DMS 273 (cell line): Measurements from ENCODE around the gene PALM3.
"Not testable (repeated sequence)": the region's sequence is repeated elsewhere in the genome, so short reads cannot be mapped to it uniquely, and the experiment has no call there.

Source experiments
- DNase-seq: peaks from one replicate; lab custom pipeline; 2025; ENCODE audit not compliant: unreplicated experiment; lab: John Stamatoyannopoulos, UW

The PALM3 gene

DNA sequence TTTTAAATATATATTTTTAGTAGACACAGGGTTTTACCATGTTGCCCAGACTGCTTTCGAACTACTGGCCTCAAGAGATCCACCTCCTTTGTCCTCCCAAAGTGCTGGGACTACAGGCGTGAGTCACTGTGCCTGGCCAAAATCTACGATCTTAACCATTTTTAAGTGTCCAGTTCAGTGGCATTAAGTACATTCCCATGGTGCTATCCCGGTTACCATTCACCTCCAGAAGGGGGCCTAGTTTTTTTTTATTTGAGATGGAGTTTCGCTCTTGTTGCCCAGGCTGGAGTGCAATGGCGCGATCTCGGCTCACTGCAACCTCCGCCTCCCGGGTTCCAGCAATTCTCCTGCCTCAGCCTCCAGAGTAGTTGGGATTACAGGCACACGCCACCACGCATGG is 26.7 kb downstream of the PALM3 start:
- peak; percentile 24 for DNase-seq

DNA sequence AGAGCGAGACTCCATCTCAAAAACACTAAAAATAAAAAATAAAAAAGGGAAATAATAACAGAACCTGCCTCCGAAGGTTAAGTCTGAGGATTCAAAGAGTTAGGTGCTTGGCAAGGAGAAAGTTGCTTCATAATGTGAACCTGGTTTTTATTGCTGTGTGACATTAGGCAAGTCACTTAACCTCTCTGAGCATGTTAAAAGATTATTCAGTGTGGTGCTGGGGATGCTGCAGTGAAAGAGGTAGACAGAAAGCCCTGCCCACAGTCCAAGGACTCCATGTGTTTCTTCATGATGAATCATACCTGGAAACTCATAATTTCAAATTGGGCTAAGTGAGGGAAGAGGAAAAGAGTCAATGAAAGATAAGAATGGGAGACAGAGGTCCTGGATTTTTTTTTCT is 27.9 kb downstream of the PALM3 start:
- no peak for DNase-seq

DNA sequence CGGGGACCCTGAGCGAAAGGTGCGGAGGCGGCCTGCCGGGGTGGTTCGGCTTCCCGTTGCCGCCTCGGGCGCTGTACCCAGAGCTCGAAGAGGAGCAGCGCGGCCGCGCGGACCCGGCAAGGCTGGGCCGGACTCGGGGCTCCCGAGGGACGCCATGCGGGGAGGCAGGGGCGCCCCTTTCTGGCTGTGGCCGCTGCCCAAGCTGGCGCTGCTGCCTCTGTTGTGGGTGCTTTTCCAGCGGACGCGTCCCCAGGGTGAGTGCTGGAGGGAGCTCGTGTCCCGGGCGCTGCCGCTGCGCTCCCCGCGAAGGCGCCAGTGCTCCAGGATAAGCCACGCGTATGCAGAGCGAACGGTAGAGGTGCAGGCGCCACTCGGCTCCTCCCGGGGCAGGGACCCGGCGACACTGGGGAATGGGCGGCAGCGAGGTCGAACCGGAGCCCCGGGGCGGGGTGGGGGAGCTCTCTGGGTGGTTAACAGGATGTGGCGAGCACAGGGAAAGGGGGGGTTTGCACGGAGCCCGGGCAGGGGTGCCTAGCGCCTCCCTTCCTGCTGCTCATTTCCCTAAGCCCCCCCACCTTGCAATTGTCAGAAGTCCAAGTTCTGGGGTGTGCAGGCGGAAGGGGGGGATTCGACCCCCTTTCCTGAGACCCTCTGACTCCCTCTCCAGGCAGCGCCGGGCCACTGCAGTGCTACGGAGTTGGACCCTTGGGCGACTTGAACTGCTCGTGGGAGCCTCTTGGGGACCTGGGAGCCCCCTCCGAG is 30.0 kb downstream of the PALM3 start, which contains the start of gene IL27RA:
Gene IL27RA, plus strand, starts transcription at position 44 of the 762 bp plus-strand sequence. Its CDS starts 111 bp downstream, at position 155.
- peak; percentile 78 for DNase-seq

DNA sequence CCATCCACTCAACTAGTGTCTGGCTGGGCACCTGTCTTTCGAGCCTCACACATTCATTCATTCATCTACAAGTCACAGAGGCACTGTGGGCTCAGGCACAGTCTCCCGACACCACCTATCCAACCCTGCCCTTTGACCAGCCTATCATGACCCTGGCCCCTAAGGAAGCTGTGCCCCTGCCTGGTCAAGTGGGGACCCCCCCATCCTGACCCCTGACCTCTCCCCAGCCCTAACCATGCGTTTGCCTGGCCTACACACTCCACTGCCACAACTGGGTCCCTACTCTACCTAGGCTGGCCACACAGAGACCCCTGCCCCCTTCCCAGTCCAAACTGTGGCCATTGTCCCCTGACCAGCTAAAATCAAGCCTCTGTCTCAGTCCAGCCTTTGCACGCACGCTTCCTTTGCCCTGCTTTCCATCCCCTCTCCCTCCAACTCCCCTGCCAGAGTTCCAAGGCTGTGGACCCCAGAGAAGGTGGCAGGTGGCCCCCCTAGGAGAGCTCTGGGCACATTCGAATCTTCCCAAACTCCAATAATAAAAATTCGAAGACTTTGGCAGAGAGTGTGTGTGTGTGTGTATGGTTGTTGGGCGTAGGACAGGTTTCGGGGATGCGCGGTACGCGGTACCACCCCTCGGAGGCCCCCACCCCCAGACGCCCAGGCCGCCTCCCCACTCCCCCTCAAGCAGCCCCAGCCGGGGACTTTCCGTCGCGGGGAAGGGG is 30.7 kb downstream of the PALM3 start:
- DNase-seq = no peak

DNA sequence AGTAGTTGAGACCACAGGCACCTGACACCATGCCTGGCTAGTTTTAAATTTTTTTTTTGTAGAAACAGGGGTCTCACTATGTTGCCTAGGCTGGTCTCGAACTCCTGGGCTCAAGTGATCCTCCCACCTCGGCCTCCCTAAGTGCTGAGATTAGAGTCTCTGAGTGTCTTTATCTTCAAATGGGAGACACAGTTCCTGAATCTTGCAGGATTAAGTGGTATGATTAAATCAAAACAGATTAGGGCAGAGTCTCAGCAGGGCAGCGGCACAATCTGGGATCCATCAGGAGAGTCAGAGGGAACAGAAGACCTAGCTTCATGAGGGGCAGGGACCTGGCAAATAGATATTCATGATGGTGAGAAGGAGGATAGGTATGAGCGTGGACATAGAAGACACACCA is 33.0 kb downstream of the PALM3 start:
- DNase-seq = no peak

DNA sequence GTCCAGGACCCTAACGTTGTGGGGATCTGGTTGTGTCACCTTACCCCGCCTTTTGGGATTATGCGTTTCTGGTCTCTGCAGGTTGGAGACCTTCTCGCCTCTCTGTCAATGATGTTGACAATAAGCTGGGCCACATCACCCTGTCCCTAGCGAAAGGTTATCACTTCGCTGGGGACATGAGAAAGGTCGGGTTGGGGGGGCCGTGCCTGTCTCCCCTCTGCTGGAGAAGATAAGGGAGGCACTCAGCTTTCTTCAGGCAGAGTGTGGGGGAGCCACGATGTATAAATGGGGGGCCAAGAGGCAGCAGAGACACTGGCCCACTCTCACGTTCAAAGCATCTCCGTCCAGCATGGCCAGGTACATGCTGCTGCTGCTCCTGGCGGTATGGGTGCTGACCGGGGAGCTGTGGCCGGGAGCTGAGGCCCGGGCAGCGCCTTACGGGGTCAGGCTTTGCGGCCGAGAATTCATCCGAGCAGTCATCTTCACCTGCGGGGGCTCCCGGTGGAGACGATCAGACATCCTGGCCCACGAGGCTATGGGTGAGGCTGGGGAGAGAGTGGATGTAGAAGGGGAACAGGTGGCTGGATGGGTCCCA is 33.9 kb downstream of the PALM3 start, which contains the start of gene RLN3:
Gene RLN3, plus strand, starts transcription at position 293 of the 595 bp plus-strand sequence. Its CDS starts 57 bp downstream, at position 350.
- DNase-seq = no peak

DNA sequence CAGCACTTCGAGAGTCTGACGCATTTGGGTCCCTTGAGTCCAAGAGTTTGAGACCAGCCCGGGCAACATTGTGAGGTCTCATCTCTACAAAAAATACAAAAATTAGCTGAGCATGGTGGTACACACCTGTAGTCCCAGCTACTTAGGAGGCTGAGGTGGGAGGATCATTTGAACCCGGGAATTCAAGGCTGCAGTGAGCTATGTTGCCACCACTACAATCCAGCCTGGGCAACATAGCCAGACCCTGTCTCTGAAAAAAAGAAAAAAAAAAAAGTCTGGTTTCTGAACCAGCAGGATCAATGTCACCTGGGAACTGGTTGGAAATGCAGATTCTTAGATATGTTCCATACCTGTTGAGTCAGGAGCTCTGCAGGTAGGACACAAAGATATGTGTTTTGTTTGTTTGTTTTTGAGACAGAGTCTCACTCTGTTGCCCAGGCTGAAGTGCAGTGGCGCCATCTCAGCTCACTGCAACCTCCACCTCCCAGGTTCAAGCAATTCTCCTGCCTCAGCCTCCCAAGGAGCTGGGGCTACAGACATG is 35.2 kb downstream of the PALM3 start:
- DNase-seq = not testable (repeated sequence)

DNA sequence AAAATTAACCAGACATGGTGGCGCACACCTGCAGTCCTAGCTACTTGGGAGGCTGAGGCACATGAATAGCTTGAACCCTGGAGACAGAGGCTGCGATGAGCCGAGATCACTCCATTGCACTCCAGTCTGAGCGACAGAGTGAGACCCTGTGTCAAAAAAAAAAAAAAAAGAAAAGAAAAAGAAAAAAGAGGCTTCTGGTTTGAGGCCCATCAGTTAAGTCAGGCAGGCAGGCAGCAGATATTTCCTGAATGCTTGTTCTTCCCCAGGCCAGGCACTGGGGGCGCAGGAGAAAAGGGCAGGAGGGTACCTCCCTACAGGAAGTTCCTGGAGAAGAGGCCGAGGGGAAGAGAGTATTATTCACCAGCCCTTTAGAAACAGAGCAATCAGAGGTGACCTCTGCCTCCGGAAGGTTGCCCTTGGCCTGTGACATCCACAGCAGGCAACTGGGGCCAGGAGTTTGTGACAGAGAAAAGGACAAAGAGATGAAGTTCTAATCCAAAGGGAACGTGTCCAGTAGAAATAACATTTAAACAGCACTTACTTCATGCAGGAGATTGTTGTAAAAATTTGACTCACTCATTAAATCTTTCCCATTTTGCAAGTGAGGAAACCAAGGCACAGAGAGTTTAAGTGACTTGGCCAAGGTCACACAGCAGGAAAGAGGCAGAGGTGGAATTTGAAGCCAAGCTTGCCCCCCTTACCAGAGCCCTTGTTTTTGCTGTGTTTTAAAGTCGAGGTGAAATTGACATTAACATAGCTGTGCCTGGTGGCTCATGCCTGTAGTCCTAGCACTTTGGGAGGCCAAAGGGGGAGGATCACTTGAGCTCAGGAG is 38.3 kb downstream of the PALM3 start:
- DNase-seq = peak; percentile 76

DNA sequence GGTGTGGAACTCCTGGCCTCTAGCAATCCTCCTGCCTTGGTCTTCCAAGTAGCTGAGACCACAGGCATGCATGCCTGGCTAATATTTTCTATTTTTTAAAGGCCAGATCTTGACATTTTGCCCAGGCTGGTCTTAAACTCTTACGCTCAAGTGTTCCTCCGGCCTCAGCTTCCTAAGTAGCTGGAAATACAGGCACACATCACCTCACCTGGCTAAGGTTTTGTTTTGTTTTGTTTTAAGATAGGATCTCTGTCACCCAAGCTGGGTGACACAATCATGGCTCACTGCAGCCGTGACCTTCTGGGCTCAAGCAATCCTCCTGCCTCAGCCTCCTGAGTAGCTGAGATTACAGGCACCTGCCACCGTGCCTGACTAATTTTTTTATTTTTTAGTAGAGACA is 39.4 kb downstream of the PALM3 start:
- no peak for DNase-seq

DNA sequence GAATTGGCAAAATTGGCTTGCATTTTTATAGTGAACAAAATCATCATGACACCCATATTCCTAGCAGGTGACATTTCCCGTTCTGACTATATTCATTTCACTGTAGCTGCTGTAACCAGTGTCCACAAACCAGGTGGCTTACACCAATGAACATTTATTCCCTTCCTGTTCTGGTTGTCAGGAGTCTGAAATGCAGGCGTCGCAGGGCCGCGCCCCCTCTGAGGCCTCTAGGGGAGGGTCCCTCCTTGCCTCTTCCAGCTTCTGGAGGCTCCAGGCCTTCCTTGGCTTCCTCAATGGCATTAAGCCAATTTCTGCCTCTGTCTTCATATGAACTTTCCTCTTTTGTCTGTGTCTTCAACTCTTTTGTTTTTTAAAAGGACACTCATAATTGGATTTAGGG is 40.4 kb downstream of the PALM3 start:
- DNase-seq = peak; percentile 27

DNA sequence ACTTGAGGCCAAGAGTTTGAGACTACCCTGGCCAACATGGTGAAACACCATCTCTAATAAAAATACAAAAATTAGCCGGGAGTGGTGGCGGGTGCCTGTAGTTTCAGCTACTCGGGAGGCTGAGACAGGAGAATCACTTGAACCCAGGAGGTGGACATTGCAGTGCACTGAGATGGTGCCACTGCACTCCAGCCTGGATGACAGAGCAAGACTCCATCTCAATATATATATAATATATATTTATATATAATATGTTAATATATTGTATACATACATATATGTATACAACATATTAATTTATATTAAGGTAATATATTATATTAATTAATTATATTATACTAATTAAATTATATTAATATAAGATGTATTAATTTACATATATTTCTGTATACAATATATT is 42.1 kb downstream of the PALM3 start:
- not testable (repeated sequence) for DNase-seq

DNA sequence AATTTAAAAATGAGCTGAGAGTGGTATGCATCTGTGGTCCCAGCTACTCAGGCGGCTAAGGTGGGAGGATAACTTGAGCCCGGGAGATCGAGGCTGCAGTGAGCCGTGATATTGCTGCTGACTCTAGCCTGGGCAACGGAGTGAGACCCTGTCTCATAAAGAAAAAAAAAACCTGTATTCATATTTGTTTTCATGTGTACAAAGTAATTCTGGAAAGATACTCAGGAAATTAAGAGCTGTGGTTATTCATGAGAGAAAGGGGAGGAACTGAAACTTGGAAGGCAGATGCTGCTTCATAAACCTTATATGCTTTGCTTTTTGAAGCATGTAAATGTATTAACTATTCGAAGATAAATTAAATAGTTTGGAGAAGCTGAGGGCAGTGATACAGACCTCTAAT is 42.8 kb downstream of the PALM3 start:
- no peak for DNase-seq

DNA sequence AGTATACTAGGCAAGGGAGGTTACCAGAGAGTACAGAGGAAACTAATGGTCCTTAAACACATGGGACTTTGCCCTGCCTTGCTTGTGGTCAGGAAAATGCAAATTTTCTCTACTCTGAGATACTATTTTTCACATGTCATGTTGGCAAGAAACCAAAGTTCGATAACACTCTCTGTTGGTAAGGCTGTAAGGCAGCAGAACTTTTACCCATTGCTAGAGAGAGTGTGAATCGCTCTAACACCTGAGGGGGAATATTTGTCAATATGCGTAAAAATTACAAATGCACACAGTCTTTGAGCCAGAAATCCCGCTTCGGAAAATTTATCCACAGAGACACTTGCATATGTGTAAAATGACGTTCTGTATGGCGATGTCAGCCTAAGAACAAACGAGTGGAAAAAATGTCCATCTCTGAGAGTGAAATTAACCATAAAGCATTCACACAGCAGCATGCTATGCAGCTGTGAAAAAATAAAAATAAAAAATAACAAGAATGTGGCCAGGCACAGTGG is 46.3 kb downstream of the PALM3 start:
- DNase-seq = no peak

DNA sequence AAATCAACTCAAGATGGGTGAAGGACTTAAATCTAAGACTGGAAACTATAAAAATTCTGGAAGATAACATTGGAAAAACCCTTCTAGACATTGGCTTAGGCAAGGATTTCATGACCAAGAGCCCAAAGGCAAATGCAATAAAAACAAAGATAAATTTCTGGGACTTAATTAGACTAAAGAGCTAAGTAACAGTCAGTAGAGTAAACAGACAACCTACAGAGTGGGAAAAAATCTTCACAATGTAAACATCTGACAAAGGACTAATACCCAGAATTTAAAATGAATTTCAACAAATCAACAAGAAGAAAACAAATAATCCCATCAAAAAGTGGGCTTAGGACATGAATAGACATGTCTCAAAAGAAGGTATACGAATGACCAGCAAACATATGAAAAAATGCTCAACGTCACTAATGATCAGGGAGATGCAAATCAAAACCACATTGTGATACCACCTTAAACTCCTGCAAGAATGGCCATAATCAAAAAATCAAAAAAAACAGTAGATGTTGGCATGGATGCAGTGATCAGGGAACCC is 49.4 kb downstream of the PALM3 start:
- no peak for DNase-seq

DNA sequence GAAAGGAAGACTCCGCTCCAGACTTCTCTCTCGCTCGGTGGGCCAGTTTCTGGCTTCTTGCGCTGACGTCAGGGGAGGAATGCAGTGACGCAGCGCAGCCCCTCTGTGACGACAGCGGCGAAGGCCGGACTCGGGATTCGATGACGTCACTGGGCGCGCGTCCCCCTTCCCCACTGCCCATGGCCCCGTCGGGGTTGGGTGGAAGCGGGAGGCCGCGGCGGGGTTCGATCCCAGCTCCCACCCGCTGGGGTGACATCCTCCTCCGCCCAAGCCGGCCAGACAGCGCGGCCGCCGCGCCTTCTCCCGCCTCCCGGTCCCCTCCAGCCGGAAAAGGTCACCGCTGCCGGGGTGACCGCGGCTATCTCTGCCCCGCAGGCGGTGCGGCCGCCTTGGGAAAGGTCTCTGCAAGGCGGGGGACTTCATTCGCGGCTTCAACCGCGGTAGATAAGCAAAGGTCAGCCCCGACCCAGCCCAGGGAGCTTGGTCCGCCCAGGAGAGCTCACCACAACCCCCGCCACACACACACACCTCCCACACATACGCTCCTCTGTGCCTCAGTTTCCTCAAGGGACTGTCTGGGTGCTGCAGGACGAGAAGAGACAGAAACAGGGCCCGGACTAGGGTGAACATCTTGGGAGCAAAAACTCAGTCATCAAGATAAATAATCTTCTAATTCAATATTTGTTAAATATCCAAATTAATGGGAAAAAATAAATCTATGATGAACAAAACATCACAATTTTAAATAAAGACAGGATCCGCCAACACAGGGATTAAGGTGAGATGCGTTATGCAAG is 54.9 kb downstream of the PALM3 start:
- DNase-seq = peak; percentile 97

DNA sequence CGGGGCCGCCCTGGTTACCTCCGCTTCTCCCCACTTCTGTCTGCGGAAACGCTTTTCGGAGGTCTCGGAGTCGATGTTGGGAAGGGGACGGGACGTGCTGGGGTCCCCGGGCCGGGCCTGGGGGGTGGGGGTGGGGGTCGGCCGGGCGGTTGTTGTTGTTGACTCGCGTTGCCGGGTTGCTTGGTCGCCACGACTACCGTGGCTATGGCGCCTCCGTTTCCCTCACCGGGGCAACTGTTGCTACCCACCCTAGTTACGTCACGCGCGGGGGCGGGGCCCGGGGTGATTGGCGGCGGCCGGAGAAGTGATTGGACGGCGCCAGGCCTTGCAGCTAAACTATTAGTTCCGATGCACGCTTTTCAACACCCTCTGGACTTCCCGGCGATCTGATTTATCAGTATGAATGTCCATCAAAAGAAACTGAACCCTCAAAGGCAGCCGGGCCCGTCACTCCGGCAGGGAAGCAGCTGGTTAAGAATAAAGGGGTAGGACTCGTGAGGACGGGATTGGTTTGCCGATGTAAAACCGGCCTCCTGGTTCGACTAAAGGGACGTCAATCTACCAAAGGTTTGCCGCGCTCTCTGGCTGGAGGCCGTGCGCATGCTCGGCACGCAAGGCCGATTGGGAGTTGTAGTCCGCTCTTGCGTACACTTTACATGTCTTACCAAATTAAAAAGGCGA is 55.7 kb downstream of the PALM3 start, which contains the start of gene RFX1:
Gene RFX1, minus strand, starts transcription at position 236 of the 681 bp plus-strand sequence. CDS start 12,477 bp downstream, outside the sequence.
- DNase-seq = peak; percentile 100

DNA sequence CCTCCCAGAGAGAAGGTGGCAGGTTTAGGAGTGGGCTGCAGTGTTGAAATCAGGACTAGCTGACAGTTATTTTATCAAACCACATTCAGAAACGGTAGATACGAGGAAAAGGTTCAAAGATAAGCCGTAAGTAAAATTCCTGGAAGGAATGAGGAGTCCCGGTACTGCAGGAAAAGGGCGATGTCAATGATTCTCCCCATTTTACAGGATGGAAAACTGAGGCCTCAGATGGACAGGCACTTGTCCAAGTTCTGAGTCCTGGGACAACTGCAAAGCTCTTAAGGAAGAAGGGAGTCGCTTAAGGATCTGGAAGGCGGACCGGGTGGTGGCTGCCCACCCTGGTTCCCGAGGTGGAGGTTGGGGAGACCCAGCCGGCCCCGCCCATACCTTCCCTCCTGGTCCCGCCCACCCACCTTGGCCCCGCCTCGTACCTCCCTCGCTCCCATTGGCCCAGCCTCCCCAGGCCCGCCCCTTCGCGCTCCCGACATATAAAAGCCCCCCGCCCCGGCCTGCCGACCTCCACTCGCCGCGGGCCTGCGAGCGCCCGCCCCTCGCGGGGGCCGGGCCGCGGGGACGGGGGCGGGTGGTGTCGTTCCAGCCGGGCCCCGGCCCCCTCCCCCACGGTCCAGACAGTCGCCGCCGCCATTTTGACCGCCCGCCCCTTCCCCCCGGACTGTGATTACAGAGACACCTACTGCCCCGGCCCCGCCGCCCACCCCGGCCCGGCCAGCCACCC is 56.4 kb downstream of the PALM3 start:
- DNase-seq = peak; percentile 93
